Kidney (tissue), 14 donors: Measurements from ENCODE around the gene C1QL2. TPM values are rescaled to one million over a fixed set of nuclear protein-coding genes. Genes with fewer than 3 reads are reported as not detected.

ENCODE experiments used
- DNase-seq, 5 donors: peaks; one replicate each; pipeline ENCODE4 v3.0.0-alpha.2; 2013 to 2020
- FAIRE-seq: peaks from 2 replicates; lab custom pipeline; 2012; peaks lifted over from hg19 to GRCh38; lab: Jason Lieb, UNC
- H3K27ac ChIP-seq, 2 donors: one replicate each; pipeline ENCODE4 v1.7.0; 2013; ENCODE audit warnings: low read depth in 2 of 2, low read length in 2 of 2, inconsistent platforms in 1 of 2
- H3K27me3 ChIP-seq: one replicate; pipeline ENCODE4 v1.7.1; 2013; ENCODE audit warnings: low read length, inconsistent platforms; ENCODE audit not compliant: control insufficient read depth, insufficient read depth
- H3K36me3 ChIP-seq, 3 donors: one replicate each; pipeline versions ENCODE4 v1.7.0 to v1.7.1; 2013; ENCODE audit warnings: low read length in 3 of 3, control low read depth in 1 of 3, inconsistent platforms in 1 of 3; ENCODE audit not compliant: insufficient read depth in 3 of 3, control insufficient read depth in 2 of 3
- H3K4me1 ChIP-seq, 3 donors: one replicate each; pipeline versions ENCODE4 v1.7.0 to v1.7.1; 2013; ENCODE audit warnings: low read length in 3 of 3, inconsistent platforms in 1 of 3, low read depth in 1 of 3; ENCODE audit not compliant: control insufficient read depth in 2 of 3, insufficient read depth in 2 of 3
- H3K4me3 ChIP-seq, 3 donors: one replicate each; pipeline versions ENCODE4 v1.7.0 to v1.8.1; 2013; ENCODE audit warnings: low read length in 3 of 3, control low read depth in 1 of 3, inconsistent platforms in 1 of 3
- H3K9ac ChIP-seq, 3 donors: one replicate each; pipeline versions ENCODE4 v1.7.0 to v1.7.1; 2013; ENCODE audit warnings: low read length in 3 of 3, control low read depth in 1 of 3, inconsistent platforms in 1 of 3
- H3K9me3 ChIP-seq, 3 donors: one replicate each; pipeline versions ENCODE4 v1.7.0 to v1.7.1; 2013; ENCODE audit warnings: low read length in 3 of 3, control low read depth in 1 of 3, inconsistent platforms in 1 of 3; ENCODE audit not compliant: control insufficient read depth in 2 of 3, insufficient read depth in 1 of 3
- intact Hi-C: fragments of 100-400 bp; cut with DNase I; formaldehyde crosslinking; loops from one replicate; pipeline ENCODE4 v1.11.1; 2022
- polyA plus RNA-seq: library from polyadenylated mRNA; stranded (reverse); fragments of 350-450 nt; fragmentation: Illumina TruSeq; extraction: RNeasy Lipid Tissue Mini Kit (QIAGEN cat#74804); gene quantifications from one replicate; pipeline ENCODE4 v1.2.3, GENCODE V29; 2014; ENCODE audit warnings: low read depth, low replicate concordance; ENCODE audit not compliant: insufficient read depth
- total RNA-seq: library from RNA; stranded (reverse); fragmentation: NEBNext Ultra II Directional; extraction: Animal tissue kit (Norgen Biotek cat#: 25700); gene quantifications from one replicate; pipeline ENCODE4 v1.2.1, GENCODE V29; 2021
- TF ChIP-seq, protein P1 (sequence below): IDR thresholded peaks from 3 replicates; pipeline ENCODE4 v1.5.1; 2012; ENCODE audit warnings: mild to moderate bottlenecking, moderate library complexity, borderline replicate concordance; ENCODE audit not compliant: insufficient read depth; ENCODE audit errors: extremely low read depth
- donor health status: control.
- donor health status: control.
- donor health status: control.
- donor health status: control.
- donor health status: control.
- donor health status: DM: yes; HTN: yes; CAD: no.
- donor health status: Normal renal cell carcinoma (clear cell type).

The C1QL2 gene
- total and polyA plus RNA-seq, 2 donors from 2014 or later, result not detected

GRCh38 chr2:119154076-119154475 is 4.5 kb downstream of the C1QL2 start:
- Histone ChIP-seq H3K27ac (no peak overlapping the region), H3K9me3 (no peaks in the 10 kb centered on the region), H3K4me1 (no peaks in the 10 kb centered on the region), H3K4me3 (no peak overlapping the region), H3K27me3 (peaks cover 26% of the 10 kb centered on the region), H3K9ac (no peak overlapping the region), H3K36me3 (no peaks in the 10 kb centered on the region)
- DNase-seq (no peak), FAIRE-seq (no peak)
- TF ChIP-seq, protein P1, sequence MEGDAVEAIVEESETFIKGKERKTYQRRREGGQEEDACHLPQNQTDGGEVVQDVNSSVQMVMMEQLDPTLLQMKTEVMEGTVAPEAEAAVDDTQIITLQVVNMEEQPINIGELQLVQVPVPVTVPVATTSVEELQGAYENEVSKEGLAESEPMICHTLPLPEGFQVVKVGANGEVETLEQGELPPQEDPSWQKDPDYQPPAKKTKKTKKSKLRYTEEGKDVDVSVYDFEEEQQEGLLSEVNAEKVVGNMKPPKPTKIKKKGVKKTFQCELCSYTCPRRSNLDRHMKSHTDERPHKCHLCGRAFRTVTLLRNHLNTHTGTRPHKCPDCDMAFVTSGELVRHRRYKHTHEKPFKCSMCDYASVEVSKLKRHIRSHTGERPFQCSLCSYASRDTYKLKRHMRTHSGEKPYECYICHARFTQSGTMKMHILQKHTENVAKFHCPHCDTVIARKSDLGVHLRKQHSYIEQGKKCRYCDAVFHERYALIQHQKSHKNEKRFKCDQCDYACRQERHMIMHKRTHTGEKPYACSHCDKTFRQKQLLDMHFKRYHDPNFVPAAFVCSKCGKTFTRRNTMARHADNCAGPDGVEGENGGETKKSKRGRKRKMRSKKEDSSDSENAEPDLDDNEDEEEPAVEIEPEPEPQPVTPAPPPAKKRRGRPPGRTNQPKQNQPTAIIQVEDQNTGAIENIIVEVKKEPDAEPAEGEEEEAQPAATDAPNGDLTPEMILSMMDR, result no peak
- intact Hi-C loops, result no loop called here

DNA sequence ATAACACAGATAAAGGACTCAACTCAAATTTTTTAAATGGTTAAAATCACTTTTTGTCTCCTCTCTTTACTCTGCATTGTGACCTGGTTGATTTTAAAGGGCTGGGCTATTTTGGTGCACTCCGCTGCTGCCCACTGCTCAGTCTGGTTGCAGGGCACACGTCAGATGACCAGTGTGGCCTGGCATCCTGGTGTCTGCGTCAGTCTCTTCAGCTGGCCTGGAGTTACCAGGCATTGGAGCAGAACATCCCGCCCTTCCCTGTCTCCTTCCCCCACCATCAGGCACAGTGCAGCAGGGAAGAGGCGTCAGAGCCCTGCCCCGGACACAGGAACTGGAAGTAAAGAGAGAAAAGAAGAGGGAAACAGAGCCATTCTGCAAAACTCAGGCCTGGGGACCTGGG is 8.9 kb downstream of the C1QL2 start:
- Histone ChIP-seq H3K9ac (no peak overlapping the region), H3K4me1 (no peaks in the 10 kb centered on the region), H3K27me3 (peaks cover 10% of the 10 kb centered on the region), H3K27ac (no peak overlapping the region), H3K36me3 (no peaks in the 10 kb centered on the region), H3K9me3 (peaks cover 0 to 2% (median 0%) of the 10 kb centered on the region in 3 donors), H3K4me3 (no peak overlapping the region)
- TF ChIP-seq, protein P1, result no peak
- DNase-seq (no peak), FAIRE-seq (no peak)
- intact Hi-C loops, result no loop called here

GRCh38 chr2:119147776-119148715 is 10.5 kb downstream of the C1QL2 start:
- TF ChIP-seq, protein P1, result no peak
- Histone ChIP-seq H3K27ac (no peak overlapping the region), H3K9me3 (peaks cover 0 to 2% (median 0%) of the 10 kb centered on the region in 3 donors), H3K36me3 (no peaks in the 10 kb centered on the region), H3K4me1 (no peaks in the 10 kb centered on the region), H3K4me3 (no peak overlapping the region), H3K9ac (no peak overlapping the region), H3K27me3 (peaks cover under 1% of the 10 kb centered on the region)
- DNase-seq, result no peak
- no peak for FAIRE-seq
- intact Hi-C loops, result no loop called here
